GM19099 (cell line): ENCODE measurements around the gene MLIP.

Experiments
- POLR2A ChIP-seq: IDR thresholded peaks from 3 replicates; pipeline ENCODE4 v1.6.1; 2011; ENCODE audit warnings: low read depth; ENCODE audit not compliant: insufficient read length; ENCODE audit errors: extremely low read depth

The MLIP gene, protein sequence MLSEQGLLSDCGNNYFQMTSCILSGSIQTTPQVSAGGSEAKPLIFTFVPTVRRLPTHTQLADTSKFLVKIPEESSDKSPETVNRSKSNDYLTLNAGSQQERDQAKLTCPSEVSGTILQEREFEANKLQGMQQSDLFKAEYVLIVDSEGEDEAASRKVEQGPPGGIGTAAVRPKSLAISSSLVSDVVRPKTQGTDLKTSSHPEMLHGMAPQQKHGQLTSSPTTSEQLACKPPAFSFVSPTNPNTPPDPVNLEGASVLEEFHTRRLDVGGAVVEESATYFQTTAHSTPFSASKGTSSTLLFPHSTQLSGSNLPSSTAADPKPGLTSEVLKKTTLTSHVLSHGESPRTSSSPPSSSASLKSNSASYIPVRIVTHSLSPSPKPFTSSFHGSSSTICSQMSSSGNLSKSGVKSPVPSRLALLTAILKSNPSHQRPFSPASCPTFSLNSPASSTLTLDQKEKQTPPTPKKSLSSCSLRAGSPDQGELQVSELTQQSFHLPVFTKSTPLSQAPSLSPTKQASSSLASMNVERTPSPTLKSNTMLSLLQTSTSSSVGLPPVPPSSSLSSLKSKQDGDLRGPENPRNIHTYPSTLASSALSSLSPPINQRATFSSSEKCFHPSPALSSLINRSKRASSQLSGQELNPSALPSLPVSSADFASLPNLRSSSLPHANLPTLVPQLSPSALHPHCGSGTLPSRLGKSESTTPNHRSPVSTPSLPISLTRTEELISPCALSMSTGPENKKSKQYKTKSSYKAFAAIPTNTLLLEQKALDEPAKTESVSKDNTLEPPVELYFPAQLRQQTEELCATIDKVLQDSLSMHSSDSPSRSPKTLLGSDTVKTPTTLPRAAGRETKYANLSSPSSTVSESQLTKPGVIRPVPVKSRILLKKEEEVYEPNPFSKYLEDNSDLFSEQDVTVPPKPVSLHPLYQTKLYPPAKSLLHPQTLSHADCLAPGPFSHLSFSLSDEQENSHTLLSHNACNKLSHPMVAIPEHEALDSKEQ

DNA sequence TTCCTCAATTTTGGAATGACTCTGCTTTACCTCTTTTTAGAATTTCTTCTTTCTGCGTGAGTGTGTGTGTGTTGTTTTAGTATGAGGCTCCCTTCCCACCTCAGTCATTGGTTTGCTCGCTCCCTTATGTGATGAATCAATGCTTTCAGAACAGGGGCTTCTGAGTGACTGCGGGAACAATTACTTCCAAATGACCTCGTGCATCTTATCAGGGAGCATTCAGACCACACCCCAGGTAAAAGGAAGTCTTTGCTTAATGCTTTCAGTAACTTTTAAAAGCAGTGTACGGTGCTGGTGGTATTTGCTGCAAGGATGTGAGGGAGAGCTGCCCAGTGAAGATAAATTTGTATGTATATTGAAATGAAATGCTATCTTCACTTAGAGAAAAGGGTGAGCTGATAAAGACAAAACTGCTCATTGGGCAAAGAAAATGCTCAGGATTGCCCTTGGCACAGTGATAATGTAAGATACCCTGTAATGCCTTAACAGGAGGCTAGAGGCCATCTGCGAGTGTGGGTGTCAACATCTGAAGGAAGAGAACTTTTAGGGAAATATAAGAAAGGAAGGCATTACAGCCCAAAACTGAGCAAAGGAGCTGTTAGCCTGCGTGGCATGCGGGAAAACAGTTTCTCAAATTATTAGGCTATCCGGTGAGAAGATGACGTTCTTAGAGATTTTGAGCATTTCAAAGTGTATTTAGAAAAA lies at the start of gene MLIP:
TSS of gene MLIP (plus strand) at position 103 of the 705 bp plus-strand sequence. CDS start at position 140, 37 bp downstream.
- TF ChIP-seq POLR2A: no peak

DNA sequence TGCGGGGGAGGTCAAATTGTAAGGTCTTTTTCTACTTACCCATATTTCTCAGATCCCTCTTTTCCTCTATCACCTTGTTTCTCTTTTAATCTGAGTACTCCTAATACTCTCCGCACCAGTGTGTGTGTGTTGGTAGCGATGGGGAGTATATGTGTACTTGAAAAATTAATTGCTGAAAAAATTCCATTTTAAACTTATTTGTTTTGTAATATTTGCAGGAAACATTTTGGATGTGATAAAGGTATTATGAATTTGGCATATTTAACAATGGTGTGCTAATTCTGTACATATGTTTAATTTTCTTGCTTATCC lies 48.1 kb upstream of the MLIP start:
- TF ChIP-seq POLR2A: no peak

DNA sequence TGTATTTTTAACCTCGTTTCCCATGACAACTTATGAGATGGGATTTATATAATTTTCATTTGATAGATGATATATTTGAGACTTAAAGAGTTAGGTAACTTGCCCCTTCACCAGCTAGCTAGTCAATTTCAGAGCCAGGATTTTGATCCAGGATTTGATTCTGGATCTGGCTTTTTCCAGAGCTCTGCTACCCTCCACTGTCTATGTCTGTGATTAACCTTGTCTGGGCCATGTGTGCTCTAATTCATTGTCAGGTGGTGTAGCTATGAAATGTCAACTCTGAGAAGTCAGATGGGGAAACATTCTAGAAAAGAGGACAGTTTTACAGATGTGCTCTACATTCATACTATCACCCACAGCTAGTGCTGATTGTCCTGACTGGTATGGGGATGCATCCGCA lies 42.5 kb upstream of the MLIP start:
- no peak for TF ChIP-seq POLR2A

DNA sequence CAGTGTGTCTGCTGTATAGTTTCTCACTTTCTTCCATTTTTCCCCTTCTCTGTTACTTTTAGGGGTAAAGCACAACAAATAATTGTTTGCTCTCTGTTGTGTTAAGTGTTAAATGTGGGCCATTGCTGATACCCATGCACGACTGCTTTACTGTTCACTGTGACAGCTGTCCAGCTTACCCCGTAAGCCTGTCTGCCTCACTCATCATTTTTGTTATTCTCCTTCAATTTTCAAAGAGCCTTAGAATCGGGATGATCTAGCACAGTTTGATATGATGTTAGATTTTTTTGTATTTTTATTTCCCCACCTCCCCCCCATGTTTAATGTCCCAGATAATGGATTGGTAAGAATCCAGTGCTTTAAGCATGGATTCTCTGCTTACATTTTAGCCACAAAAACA lies 41.2 kb upstream of the MLIP start:
- TF ChIP-seq POLR2A: no peak

DNA sequence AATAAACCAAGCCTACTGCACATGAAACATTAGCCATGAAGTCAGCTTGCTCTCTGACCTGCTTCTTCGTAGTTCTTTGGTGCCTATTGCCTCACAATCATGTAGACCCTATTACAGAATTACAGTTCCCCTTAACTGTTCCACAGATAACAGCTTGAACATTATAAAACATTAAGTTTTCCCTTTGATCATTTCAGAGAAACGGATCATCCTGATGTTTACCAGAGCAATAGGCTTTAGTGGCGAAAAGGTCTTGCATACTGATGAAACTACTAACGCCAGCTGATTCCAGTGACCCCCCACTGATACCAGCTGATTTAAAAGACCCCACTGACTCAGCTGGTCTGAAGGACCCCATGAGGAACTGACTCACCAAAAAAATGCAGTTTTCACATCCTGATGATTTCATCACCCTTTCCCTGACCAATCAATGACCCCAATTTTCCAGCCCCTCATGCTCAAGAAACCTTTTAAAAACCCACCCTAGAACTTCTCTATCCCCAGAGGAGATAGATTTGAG lies 39.4 kb upstream of the MLIP start:
- no peak for TF ChIP-seq POLR2A

DNA sequence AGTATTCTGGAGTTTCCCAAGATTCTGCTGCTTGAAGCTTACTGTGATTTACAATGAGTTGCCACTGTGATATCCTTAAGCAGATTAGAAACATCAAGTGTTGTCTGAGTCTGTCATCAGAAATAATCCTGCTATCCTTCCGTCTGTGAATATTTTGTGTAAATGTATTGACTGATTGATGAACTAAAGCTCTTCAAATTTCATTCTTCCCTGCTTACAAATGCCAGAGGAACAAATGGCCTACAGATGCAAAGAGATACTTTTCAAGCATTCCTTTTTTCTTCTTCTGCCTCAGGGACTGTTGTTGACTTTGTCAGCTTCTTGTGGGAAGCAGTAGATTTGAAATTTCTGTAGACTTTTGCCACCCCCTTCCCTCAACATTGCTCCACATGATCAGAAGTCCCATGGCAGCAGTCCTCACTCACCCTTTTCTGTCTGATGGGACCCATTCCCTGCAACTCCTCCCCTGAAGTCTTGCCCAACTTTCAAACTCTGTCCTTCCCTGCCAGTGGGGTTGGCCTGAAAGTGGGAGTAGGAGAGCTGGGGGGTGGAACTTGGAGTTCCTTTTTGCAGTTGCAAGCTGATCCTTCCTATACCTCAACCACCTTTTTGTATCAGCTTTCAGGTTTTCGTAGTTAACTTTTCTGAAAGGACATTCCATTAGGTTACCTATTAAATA lies 38.5 kb upstream of the MLIP start:
- TF ChIP-seq POLR2A: no peak

DNA sequence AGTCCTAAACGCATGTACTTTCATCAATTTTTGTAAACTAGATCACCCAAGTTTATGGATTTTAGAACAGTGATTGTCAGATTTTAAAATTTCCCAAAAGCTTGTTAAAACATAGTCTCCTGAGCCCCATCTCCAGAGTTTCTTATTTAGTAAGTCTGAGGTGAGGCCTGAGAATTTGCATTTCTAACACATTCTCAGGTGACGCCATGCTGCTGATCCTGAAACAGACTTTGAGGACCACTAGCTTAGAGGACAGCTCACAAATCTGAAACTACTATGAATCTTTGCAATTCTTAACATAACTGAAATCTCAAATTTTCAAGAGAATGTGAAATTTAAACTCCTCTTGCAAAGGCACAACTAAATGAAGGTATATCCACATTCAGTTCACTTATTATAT lies 37.8 kb upstream of the MLIP start:
- TF ChIP-seq POLR2A: no peak

DNA sequence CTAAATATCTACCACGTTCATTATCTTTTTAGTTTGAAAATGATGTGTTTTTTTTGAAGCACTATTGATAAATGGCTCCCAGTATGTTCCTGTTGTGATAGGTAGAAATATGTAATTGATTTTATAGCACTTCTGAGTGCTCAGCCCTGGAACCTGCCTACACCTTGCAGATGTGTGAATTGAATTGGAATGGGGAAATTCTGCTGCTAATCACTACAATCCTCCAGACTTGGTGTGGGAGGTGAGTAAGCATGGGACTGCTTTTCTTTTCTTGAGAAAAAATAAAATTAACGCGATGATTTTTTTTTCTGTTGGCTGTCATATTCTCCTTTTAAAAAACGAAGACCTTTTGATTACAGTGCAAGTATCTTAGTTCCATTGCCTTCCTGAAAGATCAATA lies 37.1 kb upstream of the MLIP start:
- no peak for TF ChIP-seq POLR2A

DNA sequence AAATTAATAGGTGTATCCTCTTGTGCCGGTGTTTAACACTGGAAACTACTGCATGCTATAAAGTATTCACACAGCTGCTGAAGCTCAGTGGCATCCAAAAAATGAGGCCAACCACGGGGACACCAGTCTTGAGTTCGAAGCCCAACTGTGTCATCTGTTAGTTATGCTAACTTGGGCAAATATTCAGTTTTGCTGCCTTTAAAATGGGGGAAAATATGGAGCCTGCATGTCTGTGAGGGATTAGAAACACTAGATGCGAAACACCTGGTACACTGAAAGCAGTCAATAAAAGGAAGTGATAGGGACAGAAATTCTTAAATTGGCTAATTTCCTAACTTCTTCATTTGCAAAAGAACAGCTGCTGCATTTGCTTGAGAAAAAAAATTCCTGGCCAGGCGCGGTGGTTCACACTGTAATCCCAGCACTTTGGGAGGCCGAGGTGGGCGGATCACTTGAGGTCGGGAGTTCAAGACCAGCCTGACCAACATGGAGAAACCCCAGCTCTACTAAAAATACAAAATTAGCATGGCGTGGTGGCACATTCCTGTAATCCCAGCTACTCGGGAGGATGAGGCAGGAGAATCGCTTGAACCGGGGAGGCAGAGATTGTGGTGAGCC lies 36.6 kb upstream of the MLIP start:
- TF ChIP-seq POLR2A: no peak

DNA sequence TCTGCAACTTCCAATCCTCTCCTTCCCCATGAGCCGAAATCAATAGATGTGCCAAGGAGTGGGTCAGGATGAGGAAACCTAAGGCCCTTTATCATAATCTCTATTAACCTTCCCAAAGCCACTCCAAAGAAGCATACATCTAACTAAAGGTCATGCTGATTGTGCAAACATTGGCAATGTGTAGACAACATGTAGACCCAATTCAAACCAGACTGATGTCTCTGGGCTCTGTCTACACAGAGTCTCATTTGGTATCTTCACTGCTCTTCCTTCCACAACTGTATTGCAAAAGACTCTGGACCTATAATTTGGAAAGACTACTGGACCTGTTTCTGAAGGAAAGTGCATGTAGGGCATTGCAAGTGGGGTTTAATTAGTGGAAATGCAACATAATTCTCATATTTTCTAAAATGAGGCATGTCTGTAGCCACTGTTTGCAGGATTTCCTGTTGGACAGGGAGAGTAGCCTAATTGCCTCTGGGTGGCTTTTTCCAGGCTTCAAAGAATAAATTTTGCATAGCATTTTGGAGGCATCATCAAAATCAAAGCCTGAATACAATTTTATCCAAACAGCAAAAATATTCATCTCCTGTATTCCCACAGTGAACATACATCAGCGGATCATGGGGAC lies 35.0 kb upstream of the MLIP start:
- no peak for TF ChIP-seq POLR2A

DNA sequence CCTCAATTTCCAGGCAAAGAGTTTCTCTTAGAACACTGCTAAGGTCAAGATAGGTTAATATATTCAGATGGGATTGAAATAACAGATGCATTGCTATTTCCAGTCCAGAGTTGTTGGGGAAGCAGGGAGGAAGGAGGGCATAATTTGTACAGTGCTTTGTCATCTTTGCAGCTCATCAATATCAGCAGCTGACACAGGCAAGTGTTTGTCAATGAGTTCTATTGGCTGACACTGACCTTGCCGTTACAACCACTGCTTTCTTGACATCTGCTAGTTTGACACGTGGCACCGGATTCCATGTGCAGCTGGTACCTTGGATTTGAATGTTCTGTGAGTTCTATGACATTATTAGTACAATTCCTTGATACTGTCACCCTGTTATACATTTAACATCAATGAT lies 28.0 kb upstream of the MLIP start:
- TF ChIP-seq POLR2A: no peak

DNA sequence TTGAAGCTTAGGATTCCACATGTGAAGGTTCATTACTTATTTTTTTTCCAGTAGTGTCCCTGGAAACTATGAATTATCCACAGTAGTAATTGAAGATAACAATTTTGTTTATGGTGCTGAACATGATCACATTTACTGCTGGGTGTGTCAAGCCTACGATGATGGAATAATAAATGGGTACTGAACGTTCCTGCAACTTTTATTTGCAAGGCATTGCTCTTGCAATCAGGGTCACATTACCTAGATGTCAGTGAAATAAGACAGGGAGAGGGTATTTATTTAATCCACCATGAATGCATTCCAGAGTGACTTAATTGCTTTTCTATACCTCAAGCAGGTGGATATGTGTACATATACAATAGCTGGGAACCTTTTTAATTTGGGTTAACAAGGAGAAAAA lies 27.0 kb upstream of the MLIP start:
- TF ChIP-seq POLR2A: no peak

DNA sequence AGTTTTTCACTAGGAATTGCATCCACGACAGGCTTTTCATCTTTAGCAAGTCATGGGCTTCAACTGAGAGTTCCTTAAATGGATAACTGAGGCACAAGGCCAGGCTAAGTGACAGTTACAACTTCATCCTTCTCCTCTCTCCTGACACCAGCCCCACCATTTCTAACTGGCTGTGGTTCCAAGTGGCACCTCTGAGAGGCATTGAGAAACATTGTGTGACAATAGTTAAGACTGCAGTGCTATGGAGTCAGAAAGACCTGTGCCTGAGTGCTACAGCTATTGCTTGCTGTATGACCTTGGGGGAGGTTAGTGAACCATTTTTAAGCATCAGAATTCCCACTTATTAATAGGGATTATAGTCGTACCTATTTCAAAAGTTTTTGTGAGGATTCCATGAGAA lies 26.2 kb upstream of the MLIP start:
- no peak for TF ChIP-seq POLR2A

DNA sequence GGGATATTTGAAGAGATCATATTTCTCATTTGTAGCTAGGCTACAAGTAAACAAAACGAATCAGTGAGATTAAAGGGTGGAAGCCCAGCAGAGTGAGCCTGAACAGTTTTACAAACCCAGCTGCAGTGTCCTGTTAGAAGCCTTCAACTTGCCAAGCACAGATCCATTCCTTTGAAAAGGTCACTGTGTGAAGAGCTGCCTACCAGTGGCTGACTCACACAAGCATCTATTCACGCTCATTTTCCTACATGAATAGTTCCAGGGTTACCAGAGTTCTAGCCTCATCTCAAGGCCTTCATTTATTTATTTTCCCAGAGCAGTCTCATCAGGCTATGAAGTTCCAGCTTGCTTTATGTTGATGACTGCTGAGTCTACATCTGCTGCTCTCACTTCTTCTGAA lies 25.7 kb upstream of the MLIP start:
- TF ChIP-seq POLR2A: no peak

DNA sequence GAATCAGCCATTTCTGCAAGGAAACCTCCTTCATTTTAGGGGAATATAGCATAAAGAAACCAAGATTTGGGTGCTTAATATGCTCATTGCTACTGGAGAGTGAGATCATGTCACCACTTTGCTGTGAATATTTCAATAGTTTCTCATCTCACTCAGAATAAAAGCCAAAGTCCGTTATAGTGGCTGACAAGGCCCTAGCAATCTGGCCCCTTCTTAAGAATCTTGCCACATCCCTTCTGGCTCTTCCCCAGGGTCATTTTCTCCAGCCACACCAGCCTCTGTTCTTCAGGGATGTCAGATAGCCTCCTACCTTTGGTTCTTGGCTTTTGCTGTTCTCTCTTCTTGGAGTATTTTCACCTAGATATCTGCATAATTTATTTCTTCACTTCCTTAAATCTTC lies 24.8 kb upstream of the MLIP start:
- no peak for TF ChIP-seq POLR2A
